Nephron progenitor cell (in vitro differentiated cells): Measurements from ENCODE around the gene MSN.

ENCODE experiments used
- DNase-seq: peaks from one replicate; pipeline ENCODE4 v3.0.0; 2021
- H3K27ac Mint-ChIP-seq: 2 replicates; pipeline ENCODE4 v1.8.0; 2021; ENCODE audit warnings: mild to moderate bottlenecking, moderate library complexity, mixed read lengths
- H3K27me3 Mint-ChIP-seq: 2 replicates; pipeline ENCODE4 v1.8.0; 2021; ENCODE audit warnings: mild to moderate bottlenecking, low read depth, mixed read lengths; ENCODE audit not compliant: poor library complexity
- H3K36me3 Mint-ChIP-seq: 2 replicates; pipeline ENCODE4 v1.8.0; 2021; ENCODE audit warnings: low read depth, mixed read lengths
- H3K4me1 Mint-ChIP-seq: 2 replicates; pipeline ENCODE4 v1.8.0; 2021; ENCODE audit warnings: mixed read lengths
- H3K4me3 Mint-ChIP-seq: 2 replicates; pipeline ENCODE4 v1.8.0; 2021; ENCODE audit warnings: mild to moderate bottlenecking, moderate library complexity, mixed read lengths
- H3K9me3 Mint-ChIP-seq: 2 replicates; pipeline ENCODE4 v1.8.0; 2021; ENCODE audit warnings: mild to moderate bottlenecking, moderate library complexity, mixed read lengths
- CTCF ChIP-seq: fragments of 200-600 bp; sonication (generic); IDR thresholded peaks from 2 replicates; pipeline ENCODE4 v1.5.0; 2021; ENCODE audit warnings: antibody characterized with exemption

MSN gene

GRCh38 chrX:65726715-65727114 lies 59.3 kb downstream of the MSN start:
- no peak for DNase-seq
- TF ChIP-seq CTCF: no peak
- peaks cover 39% of the 10 kb centered on the region for H3K9me3 Mint-ChIP-seq
- no peak overlapping the region for H3K27ac Mint-ChIP-seq
- peaks cover 3% of the 10 kb centered on the region for H3K27me3 Mint-ChIP-seq
- H3K4me3 Mint-ChIP-seq: no peak overlapping the region
- peaks cover 67% of the 10 kb centered on the region for H3K36me3 Mint-ChIP-seq
- no peaks in the 10 kb centered on the region for H3K4me1 Mint-ChIP-seq

- no peak for DNase-seq
- TF ChIP-seq CTCF: no peak
- Mint-ChIP-seq H3K9me3 (peaks cover 45% of the 10 kb centered on the region), H3K4me3 (no peak overlapping the region), H3K27ac (no peak overlapping the region), H3K27me3 (no peaks in the 10 kb centered on the region), H3K4me1 (no peaks in the 10 kb centered on the region), H3K36me3 (peaks cover 73% of the 10 kb centered on the region)
Observed at GRCh38 chrX:65731684-65732289, 64.3 kb downstream of the MSN start.

- peaks cover 38% of the 10 kb centered on the region for H3K36me3 Mint-ChIP-seq
- no peak overlapping the region for H3K27ac Mint-ChIP-seq
- H3K9me3 Mint-ChIP-seq: peaks cover 33% of the 10 kb centered on the region
- H3K4me1 Mint-ChIP-seq: no peaks in the 10 kb centered on the region
- no peak overlapping the region for H3K4me3 Mint-ChIP-seq
- no peak for TF ChIP-seq CTCF
- peaks cover 2% of the 10 kb centered on the region for H3K27me3 Mint-ChIP-seq
- DNase-seq: no peak
Observed at GRCh38 chrX:65740909-65741308, 73.5 kb downstream of the MSN start.

GRCh38 chrX:65741823-65742222 lies 74.4 kb downstream of the MSN start:
- Mint-ChIP-seq H3K9me3 (peaks cover 26% of the 10 kb centered on the region), H3K4me1 (no peaks in the 10 kb centered on the region), H3K27ac (no peak overlapping the region), H3K27me3 (peaks cover 2% of the 10 kb centered on the region), H3K36me3 (peaks cover 30% of the 10 kb centered on the region), H3K4me3 (no peak overlapping the region)
- DNase-seq: no peak
- TF ChIP-seq CTCF: no peak

GRCh38 chrX:65744965-65745364 lies 77.5 kb downstream of the MSN start:
- no peak for DNase-seq
- H3K36me3 Mint-ChIP-seq: peaks cover 9% of the 10 kb centered on the region
- H3K4me1 Mint-ChIP-seq: no peaks in the 10 kb centered on the region
- H3K9me3 Mint-ChIP-seq: peaks cover 25% of the 10 kb centered on the region
- no peak for TF ChIP-seq CTCF
- no peaks in the 10 kb centered on the region for H3K27me3 Mint-ChIP-seq
- H3K27ac Mint-ChIP-seq: no peak overlapping the region
- no peak overlapping the region for H3K4me3 Mint-ChIP-seq

- Mint-ChIP-seq H3K4me3 (no peak overlapping the region), H3K9me3 (peaks cover 21% of the 10 kb centered on the region), H3K4me1 (no peaks in the 10 kb centered on the region), H3K36me3 (peaks cover 8% of the 10 kb centered on the region), H3K27ac (no peak overlapping the region), H3K27me3 (no peaks in the 10 kb centered on the region)
- no peak for DNase-seq
- no peak for TF ChIP-seq CTCF
Observed at GRCh38 chrX:65745427-65745826, 78.0 kb downstream of the MSN start.
